ENCODE measurements around the gene HJV.

DNA sequence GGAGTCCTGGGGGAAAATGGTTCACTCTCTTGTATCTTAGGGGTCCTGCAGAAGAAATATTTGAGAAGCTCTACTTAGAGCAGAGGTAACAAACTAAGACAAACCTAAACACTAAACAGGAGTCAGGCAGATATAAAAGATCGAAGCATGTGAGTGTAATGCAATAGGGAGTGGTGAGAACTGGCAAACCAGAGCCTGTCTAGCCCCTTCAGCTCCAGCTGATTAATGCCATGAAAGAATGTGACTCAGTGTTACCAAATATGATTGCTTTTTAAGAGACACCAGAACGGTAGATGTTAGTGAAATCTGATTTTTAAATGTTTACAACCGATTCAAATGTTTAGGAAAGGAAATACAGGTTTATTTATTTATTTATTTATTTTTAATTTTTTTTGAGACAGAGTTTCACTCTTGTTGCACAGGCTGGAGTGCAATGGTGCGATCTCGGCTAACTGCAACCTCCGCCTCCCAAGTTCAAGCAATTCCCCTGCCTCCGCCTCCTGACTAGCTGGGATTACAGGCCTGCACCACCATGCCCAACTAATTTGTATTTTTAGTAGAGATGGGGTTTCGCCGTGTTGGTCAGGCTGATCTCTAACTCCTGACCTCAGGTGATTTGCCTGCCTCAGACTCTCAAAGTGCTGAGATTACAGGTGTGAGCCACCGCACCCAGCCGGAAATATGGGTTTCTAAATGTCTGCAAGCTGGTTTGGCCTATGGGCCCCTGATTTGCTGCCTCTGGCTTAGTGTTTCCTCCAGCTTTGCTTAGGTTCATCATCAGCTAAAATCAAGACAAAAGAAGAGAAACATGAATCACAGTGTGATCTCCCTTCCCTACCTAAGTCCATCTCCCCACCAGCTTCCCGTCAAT is 37.3 kb downstream of the HJV start:
- TF ChIP-seq, protein P1, sequence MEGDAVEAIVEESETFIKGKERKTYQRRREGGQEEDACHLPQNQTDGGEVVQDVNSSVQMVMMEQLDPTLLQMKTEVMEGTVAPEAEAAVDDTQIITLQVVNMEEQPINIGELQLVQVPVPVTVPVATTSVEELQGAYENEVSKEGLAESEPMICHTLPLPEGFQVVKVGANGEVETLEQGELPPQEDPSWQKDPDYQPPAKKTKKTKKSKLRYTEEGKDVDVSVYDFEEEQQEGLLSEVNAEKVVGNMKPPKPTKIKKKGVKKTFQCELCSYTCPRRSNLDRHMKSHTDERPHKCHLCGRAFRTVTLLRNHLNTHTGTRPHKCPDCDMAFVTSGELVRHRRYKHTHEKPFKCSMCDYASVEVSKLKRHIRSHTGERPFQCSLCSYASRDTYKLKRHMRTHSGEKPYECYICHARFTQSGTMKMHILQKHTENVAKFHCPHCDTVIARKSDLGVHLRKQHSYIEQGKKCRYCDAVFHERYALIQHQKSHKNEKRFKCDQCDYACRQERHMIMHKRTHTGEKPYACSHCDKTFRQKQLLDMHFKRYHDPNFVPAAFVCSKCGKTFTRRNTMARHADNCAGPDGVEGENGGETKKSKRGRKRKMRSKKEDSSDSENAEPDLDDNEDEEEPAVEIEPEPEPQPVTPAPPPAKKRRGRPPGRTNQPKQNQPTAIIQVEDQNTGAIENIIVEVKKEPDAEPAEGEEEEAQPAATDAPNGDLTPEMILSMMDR (conservative IDR thresholded peaks at IDR 0.05 in 1 of 2, IDR thresholded peaks at IDR 0.05 in 1 of 2; ENCODE audit: low read depth in 1 of 2, low read length in 2 of 2), result no peak
- TF ChIP-seq EZH2 (IDR thresholded peaks at IDR 0.05; ENCODE audit: low read length, missing control alignments), result no peak
